ENCODE measurements around the gene TBC1D22A. TPM values are rescaled to one million over a fixed set of nuclear protein-coding genes. Genes with fewer than 3 reads are reported as not detected.

Gene TBC1D22A
- total and polyA plus RNA-seq, 10 of the 15 experiments (the other 5 are each of a cell fraction or from before 2014, with no cell fraction given) = 0.63 to 44.7 (median 27.4) TPM

- TF ChIP-seq MAX (IDR thresholded peaks at IDR 0.05; ENCODE audit: low read depth, low read length) = no peak
Observed at GRCh38 chr22:47011131-47011858, 248.8 kb downstream of the TBC1D22A start (continued).

GRCh38 chr22:47011859-47012258 is 249.4 kb downstream of the TBC1D22A start:
- ATAC-seq (no peak), FAIRE-seq (no peak), DNase-seq (ENCODE audit: low read depth, low spot score) (no peak)
- Histone ChIP-seq H3K36me3 (ENCODE audit: control insufficient read depth in 2 of 2, insufficient read depth in 2 of 2, low read length in 1 of 2) (peaks cover 16 to 21% of the 10 kb centered on the region in 2 experiments; a peak in 3 of 4 replicates), H2AFZ (ENCODE audit: control insufficient read depth, low read depth, low read length) (no peak overlapping the region), H3K27ac (ENCODE audit: control insufficient read depth, insufficient read depth) (no peak overlapping the region), H3K4me3 (no peak overlapping the region), H3K9me3 (replicated peaks; ENCODE audit: control insufficient read depth, insufficient read depth, low read length) (peaks cover 5% of the 10 kb centered on the region; the same call in 1 of the 3 replicates), H4K20me1 (ENCODE audit: control insufficient read depth, insufficient read depth) (no peaks in the 10 kb centered on the region), H3K9ac (ENCODE audit: control insufficient read depth, insufficient read depth, low read length) (no peak overlapping the region), H3K4me2 (ENCODE audit: control insufficient read depth, insufficient read depth) (no peak overlapping the region), H3K4me1 (ENCODE audit: control insufficient read depth, insufficient read depth, low read length) (no peaks in the 10 kb centered on the region), H3K79me2 (ENCODE audit: control insufficient read depth, insufficient read depth, low read length) (no peaks in the 10 kb centered on the region; the same call in 1 of the 2 replicates), H3K27me3 (replicated peaks in 1 of 2; ENCODE audit: control insufficient read depth in 2 of 2, insufficient read depth in 2 of 2, low read length in 1 of 2) (no peaks in the 10 kb centered on the region)
- POLR2A ChIA-PET = no interaction called here
- RAD21 ChIA-PET (ENCODE audit: unreplicated experiment) = no interaction called here
- no TSS peak for BruUV-seq (replicated peaks)
- CTCF ChIA-PET = no interaction called here
- SMC1A ChIA-PET (ENCODE audit: uncharacterized antibody, unreplicated experiment) = no interaction called here
- in situ Hi-C loops (cut with MboI) = loop anchor here (5.0 kb wide), 1 partner anchor 50 kb away; no protein-coding TSS in a partner anchor
- 94% methylated on average over 8 of the region's 8 CpGs for WGBS (ENCODE audit: insufficient coverage, insufficient replicate concordance, low lambda C conversion rate, missing lambda C conversion rate)
- intact Hi-C loops (cut with micrococcal nuclease; ENCODE audit: unreplicated experiment) = no loop called here
- TF ChIP-seq, protein P1, sequence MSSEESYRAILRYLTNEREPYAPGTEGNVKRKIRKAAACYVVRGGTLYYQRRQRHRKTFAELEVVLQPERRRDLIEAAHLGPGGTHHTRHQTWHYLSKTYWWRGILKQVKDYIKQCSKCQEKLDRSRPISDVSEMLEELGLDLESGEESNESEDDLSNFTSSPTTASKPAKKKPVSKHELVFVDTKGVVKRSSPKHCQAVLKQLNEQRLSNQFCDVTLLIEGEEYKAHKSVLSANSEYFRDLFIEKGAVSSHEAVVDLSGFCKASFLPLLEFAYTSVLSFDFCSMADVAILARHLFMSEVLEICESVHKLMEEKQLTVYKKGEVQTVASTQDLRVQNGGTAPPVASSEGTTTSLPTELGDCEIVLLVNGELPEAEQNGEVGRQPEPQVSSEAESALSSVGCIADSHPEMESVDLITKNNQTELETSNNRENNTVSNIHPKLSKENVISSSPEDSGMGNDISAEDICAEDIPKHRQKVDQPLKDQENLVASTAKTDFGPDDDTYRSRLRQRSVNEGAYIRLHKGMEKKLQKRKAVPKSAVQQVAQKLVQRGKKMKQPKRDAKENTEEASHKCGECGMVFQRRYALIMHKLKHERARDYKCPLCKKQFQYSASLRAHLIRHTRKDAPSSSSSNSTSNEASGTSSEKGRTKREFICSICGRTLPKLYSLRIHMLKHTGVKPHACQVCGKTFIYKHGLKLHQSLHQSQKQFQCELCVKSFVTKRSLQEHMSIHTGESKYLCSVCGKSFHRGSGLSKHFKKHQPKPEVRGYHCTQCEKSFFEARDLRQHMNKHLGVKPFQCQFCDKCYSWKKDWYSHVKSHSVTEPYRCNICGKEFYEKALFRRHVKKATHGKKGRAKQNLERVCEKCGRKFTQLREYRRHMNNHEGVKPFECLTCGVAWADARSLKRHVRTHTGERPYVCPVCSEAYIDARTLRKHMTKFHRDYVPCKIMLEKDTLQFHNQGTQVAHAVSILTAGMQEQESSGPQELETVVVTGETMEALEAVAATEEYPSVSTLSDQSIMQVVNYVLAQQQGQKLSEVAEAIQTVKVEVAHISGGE (CRISPR knock-in tag; IDR thresholded peaks at IDR 0.05) = no peak
- TF ChIP-seq EGR1 (IDR thresholded peaks at IDR 0.05; ENCODE audit: borderline replicate concordance in 1 of 2, low read depth in 2 of 2, low read length in 2 of 2) = no peak
- TF ChIP-seq, protein P2, sequence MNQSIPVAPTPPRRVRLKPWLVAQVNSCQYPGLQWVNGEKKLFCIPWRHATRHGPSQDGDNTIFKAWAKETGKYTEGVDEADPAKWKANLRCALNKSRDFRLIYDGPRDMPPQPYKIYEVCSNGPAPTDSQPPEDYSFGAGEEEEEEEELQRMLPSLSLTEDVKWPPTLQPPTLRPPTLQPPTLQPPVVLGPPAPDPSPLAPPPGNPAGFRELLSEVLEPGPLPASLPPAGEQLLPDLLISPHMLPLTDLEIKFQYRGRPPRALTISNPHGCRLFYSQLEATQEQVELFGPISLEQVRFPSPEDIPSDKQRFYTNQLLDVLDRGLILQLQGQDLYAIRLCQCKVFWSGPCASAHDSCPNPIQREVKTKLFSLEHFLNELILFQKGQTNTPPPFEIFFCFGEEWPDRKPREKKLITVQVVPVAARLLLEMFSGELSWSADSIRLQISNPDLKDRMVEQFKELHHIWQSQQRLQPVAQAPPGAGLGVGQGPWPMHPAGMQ (IDR thresholded peaks at IDR 0.05; ENCODE audit: borderline replicate concordance) = no peak
- TF ChIP-seq CBX5 (IDR thresholded peaks at IDR 0.05; ENCODE audit: low read depth) = no peak
- no peak for TF ChIP-seq NFIC (IDR thresholded peaks at IDR 0.05; ENCODE audit: low read depth, low read length)
- TF ChIP-seq MYC (IDR thresholded peaks at IDR 0.05; ENCODE audit: insufficient read depth, insufficient read length, insufficient replicate concordance, low read length, severe bottlenecking) = no peak
- TF ChIP-seq SUZ12 (IDR thresholded peaks at IDR 0.05; ENCODE audit: unreplicated experiment) = no peak
- TF ChIP-seq ZNF592 (IDR thresholded peaks at IDR 0.05) = no peak
- no peak for TF ChIP-seq KAT2A (conservative IDR thresholded peaks at IDR 0.05; ENCODE audit: control insufficient read depth, low read depth, low read length)
- TF ChIP-seq ATF7 (IDR thresholded peaks at IDR 0.05; ENCODE audit: low read depth) = no peak
- no peak for TF ChIP-seq CHD4 (IDR thresholded peaks at IDR 0.05)

All from GM12878 (cell line).